Activated CD4-positive, alpha-beta T cell treated with anti-CD3 and anti-CD28 coated beads, Interleukin-2, amount 10 ng/mL, durations not matched to agents 24 days and 14 days (primary cell): Measurements from ENCODE around the gene ISCA1. TPM values are rescaled to one million over a fixed set of nuclear protein-coding genes. Genes with fewer than 3 reads are reported as not detected.
A peak's percentile ranks its signal among the peaks of the same experiment; 100 is the strongest.
"Not testable (repeated sequence)": the region's sequence is repeated elsewhere in the genome, so short reads cannot be mapped to it uniquely, and the experiment has no call there.

ENCODE experiments used
- DNase-seq: peaks from one replicate; pipeline ENCODE4 v3.0.0; 2022
- H3K27ac Mint-ChIP-seq: one replicate; pipeline ENCODE4 v1.8.0; 2022; ENCODE audit warnings: mild to moderate bottlenecking, mixed read lengths
- H3K27me3 Mint-ChIP-seq: one replicate; pipeline ENCODE4 v1.8.0; 2022; ENCODE audit warnings: mixed read lengths
- H3K36me3 Mint-ChIP-seq: one replicate; pipeline ENCODE4 v1.8.0; 2022; ENCODE audit warnings: low read depth, mild to moderate bottlenecking, mixed read lengths
- H3K4me1 Mint-ChIP-seq: one replicate; pipeline ENCODE4 v1.8.0; 2021; ENCODE audit warnings: mixed read lengths
- H3K4me3 Mint-ChIP-seq: one replicate; pipeline ENCODE4 v1.8.0; 2022; ENCODE audit warnings: mild to moderate bottlenecking, moderate library complexity, mixed read lengths
- H3K9me3 Mint-ChIP-seq: one replicate; pipeline ENCODE4 v1.8.0; 2021; ENCODE audit warnings: mixed read lengths
- intact Hi-C: fragments of 100-400 bp; cut with micrococcal nuclease; formaldehyde crosslinking; loops from one replicate; pipeline ENCODE4 v1.15.1; 2023
- total RNA-seq: library from RNA; stranded (reverse); gene quantifications from 2 replicates; pipeline ENCODE4 v1.2.3, GENCODE V29; 2022

The ISCA1 gene
- total RNA-seq = 29.4 and 30.1 TPM in 2 replicates

- Mint-ChIP-seq H3K27ac (peak within 1 kb of the TSS; percentile 95), H3K27me3 (no peaks in the 10 kb centered on the region), H3K36me3 (peaks cover 20% of the 10 kb centered on the region), H3K4me3 (peak within 1 kb of the TSS; percentile 91), H3K4me1 (peaks cover 33% of the 10 kb centered on the region), H3K9me3 (no peaks in the 10 kb centered on the region)
- DNase-seq = peak; percentile 99
- intact Hi-C loops = loop anchor here (1.0 to 2.0 kb wide), 4 partner anchors 20 to 540 kb away; partner anchors contain the start of genes NAA35 and TUT7
Measured at GRCh38 chr9:86282077-86282978, at the start of gene ISCA1. Gene ISCA1 (minus strand): TSS chr9:86282538. CDS start chr9:86282458, 80 bp downstream.

- no peak overlapping the region for H3K4me3 Mint-ChIP-seq
- no peak for DNase-seq
- H3K27me3 Mint-ChIP-seq = no peaks in the 10 kb centered on the region
- H3K9me3 Mint-ChIP-seq = peaks cover 4% of the 10 kb centered on the region
- no peak overlapping the region for H3K27ac Mint-ChIP-seq
- peaks cover 9% of the 10 kb centered on the region for H3K4me1 Mint-ChIP-seq
- intact Hi-C loops = no loop called here
- H3K36me3 Mint-ChIP-seq = peaks cover 72% of the 10 kb centered on the region
Measured at GRCh38 chr9:86330186-86330585, 47.8 kb upstream of the ISCA1 start.

GRCh38 chr9:86329649-86330048, 47.3 kb upstream of the ISCA1 start:
- DNase-seq = no peak
- Mint-ChIP-seq H3K9me3 (peaks cover 4% of the 10 kb centered on the region), H3K27ac (no peak overlapping the region), H3K4me3 (no peak overlapping the region), H3K36me3 (peaks cover 70% of the 10 kb centered on the region), H3K27me3 (no peaks in the 10 kb centered on the region), H3K4me1 (peaks cover 9% of the 10 kb centered on the region)
- intact Hi-C loops = no loop called here

GRCh38 chr9:86328156-86328555, 45.8 kb upstream of the ISCA1 start:
- Mint-ChIP-seq H3K4me1 (peaks cover 12% of the 10 kb centered on the region), H3K27ac (no peak overlapping the region), H3K4me3 (no peak overlapping the region), H3K27me3 (no peaks in the 10 kb centered on the region), H3K9me3 (peaks cover 4% of the 10 kb centered on the region), H3K36me3 (peaks cover 72% of the 10 kb centered on the region)
- DNase-seq = no peak
- intact Hi-C loops = no loop called here

- intact Hi-C loops = no loop called here
- Mint-ChIP-seq H3K9me3 (no peaks in the 10 kb centered on the region), H3K27ac (no peak overlapping the region), H3K4me1 (peaks cover 15% of the 10 kb centered on the region), H3K27me3 (no peaks in the 10 kb centered on the region), H3K4me3 (no peak overlapping the region), H3K36me3 (peaks cover 71% of the 10 kb centered on the region)
- DNase-seq = no peak
Measured at GRCh38 chr9:86326536-86326935, 44.2 kb upstream of the ISCA1 start.

- Mint-ChIP-seq H3K9me3 (no peaks in the 10 kb centered on the region), H3K27ac (no peak overlapping the region), H3K4me3 (no peak overlapping the region), H3K36me3 (peaks cover 79% of the 10 kb centered on the region), H3K4me1 (peaks cover 14% of the 10 kb centered on the region), H3K27me3 (no peaks in the 10 kb centered on the region)
- intact Hi-C loops = no loop called here
- no peak for DNase-seq
Measured at GRCh38 chr9:86324901-86325300, 42.6 kb upstream of the ISCA1 start.

- Mint-ChIP-seq H3K27me3 (no peaks in the 10 kb centered on the region), H3K27ac (no peak overlapping the region), H3K9me3 (no peaks in the 10 kb centered on the region), H3K4me1 (peaks cover 10% of the 10 kb centered on the region), H3K4me3 (no peak overlapping the region), H3K36me3 (peaks cover 75% of the 10 kb centered on the region)
- intact Hi-C loops = no loop called here
- no peak for DNase-seq
Measured at GRCh38 chr9:86324308-86324707, 42.0 kb upstream of the ISCA1 start.

GRCh38 chr9:86322973-86323644, 40.8 kb upstream of the ISCA1 start:
- H3K4me1 Mint-ChIP-seq = peaks cover 10% of the 10 kb centered on the region
- H3K27ac Mint-ChIP-seq = no peak overlapping the region
- DNase-seq = no peak
- intact Hi-C loops = no loop called here
- no peaks in the 10 kb centered on the region for H3K9me3 Mint-ChIP-seq
- H3K36me3 Mint-ChIP-seq = peaks cover 80% of the 10 kb centered on the region
- no peaks in the 10 kb centered on the region for H3K27me3 Mint-ChIP-seq
- H3K4me3 Mint-ChIP-seq = no peak overlapping the region

- H3K27ac Mint-ChIP-seq = no peak overlapping the region
- H3K4me3 Mint-ChIP-seq = no peak overlapping the region
- intact Hi-C loops = no loop called here
- H3K4me1 Mint-ChIP-seq = peaks cover 8% of the 10 kb centered on the region
- H3K27me3 Mint-ChIP-seq = no peaks in the 10 kb centered on the region
- H3K36me3 Mint-ChIP-seq = peaks cover 70% of the 10 kb centered on the region
- H3K9me3 Mint-ChIP-seq = no peaks in the 10 kb centered on the region
- DNase-seq = no peak
Measured at GRCh38 chr9:86321373-86321772, 39.0 kb upstream of the ISCA1 start.

- Mint-ChIP-seq H3K27me3 (no peaks in the 10 kb centered on the region), H3K4me1 (peaks cover 18% of the 10 kb centered on the region), H3K36me3 (peaks cover 69% of the 10 kb centered on the region), H3K27ac (no peak overlapping the region), H3K4me3 (no peak overlapping the region), H3K9me3 (no peaks in the 10 kb centered on the region)
- DNase-seq = no peak
- intact Hi-C loops = no loop called here
Measured at GRCh38 chr9:86318187-86318586, 35.8 kb upstream of the ISCA1 start.

GRCh38 chr9:86315078-86315477, 32.7 kb upstream of the ISCA1 start:
- Mint-ChIP-seq H3K36me3 (peaks cover 71% of the 10 kb centered on the region), H3K4me3 (no peak overlapping the region), H3K27ac (no peak overlapping the region)

GRCh38 chr9:86312959-86313358, 30.6 kb upstream of the ISCA1 start:
- Mint-ChIP-seq H3K36me3 (peaks cover 74% of the 10 kb centered on the region), H3K4me1 (peaks cover 16% of the 10 kb centered on the region)
- H3K4me3 Mint-ChIP-seq, H3K9me3 Mint-ChIP-seq, H3K27ac Mint-ChIP-seq, intact Hi-C loops, H3K27me3 Mint-ChIP-seq, DNase-seq: not testable (repeated sequence)

More at GRCh38 chr9:86315078-86315477, 32.7 kb upstream of the ISCA1 start:
- intact Hi-C loops = no loop called here
- DNase-seq = no peak
- Mint-ChIP-seq H3K9me3 (no peaks in the 10 kb centered on the region), H3K4me1 (peaks cover 16% of the 10 kb centered on the region), H3K27me3 (no peaks in the 10 kb centered on the region)

- DNase-seq = no peak
- H3K36me3 Mint-ChIP-seq = peaks cover 75% of the 10 kb centered on the region
- peaks cover 19% of the 10 kb centered on the region for H3K4me1 Mint-ChIP-seq
- no peak overlapping the region for H3K4me3 Mint-ChIP-seq
- no peaks in the 10 kb centered on the region for H3K9me3 Mint-ChIP-seq
- H3K27me3 Mint-ChIP-seq = no peaks in the 10 kb centered on the region
- intact Hi-C loops = no loop called here
- no peak overlapping the region for H3K27ac Mint-ChIP-seq
Measured at GRCh38 chr9:86308687-86309086, 26.3 kb upstream of the ISCA1 start.

- Mint-ChIP-seq H3K4me1 (peaks cover 26% of the 10 kb centered on the region), H3K36me3 (peaks cover 62% of the 10 kb centered on the region), H3K4me3 (no peak overlapping the region), H3K27ac (peak overlapping the region; percentile 90), H3K27me3 (no peaks in the 10 kb centered on the region), H3K9me3 (no peaks in the 10 kb centered on the region)
- no peak for DNase-seq
- intact Hi-C loops = no loop called here
Measured at GRCh38 chr9:86304236-86304730, 21.9 kb upstream of the ISCA1 start.
